Measurements from ENCODE around the gene RIPK3.
"Not testable (repeated sequence)": the region's sequence is repeated elsewhere in the genome, so short reads cannot be mapped to it uniquely, and the experiment has no call there.

RIPK3 gene

GRCh38 chr14:24369907-24370687 lies 30.3 kb upstream of the RIPK3 start:
- no peak for DNase-seq (ENCODE audit: low read depth in 2 of 2)

DNA sequence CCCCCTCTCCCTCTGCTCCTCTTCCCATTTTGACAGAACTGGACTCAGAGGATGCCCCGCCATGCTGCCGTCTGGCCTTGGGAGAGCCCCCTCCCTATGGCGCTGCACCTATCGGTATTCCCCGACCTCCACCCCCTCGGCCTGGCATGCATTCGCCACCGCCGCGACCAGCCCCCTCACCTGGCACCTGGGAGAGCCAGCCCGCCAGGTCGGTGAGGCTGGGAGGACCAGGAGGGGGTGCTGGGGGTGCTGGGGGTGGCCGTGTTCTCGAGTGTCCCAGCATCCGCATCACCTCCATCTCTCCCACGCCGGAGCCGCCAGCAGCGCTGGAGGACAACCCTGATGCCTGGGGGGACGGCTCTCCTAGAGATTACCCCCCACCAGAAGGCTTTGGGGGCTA lies 29.7 kb upstream of the RIPK3 start:
- DNase-seq (ENCODE audit: low read depth in 2 of 2): no peak

GRCh38 chr14:24368562-24369252 lies 28.9 kb upstream of the RIPK3 start:
- DNase-seq (ENCODE audit: low read depth in 2 of 2): no peak

GRCh38 chr14:24368212-24368561 lies 28.4 kb upstream of the RIPK3 start:
- no peak for DNase-seq (ENCODE audit: low read depth in 2 of 2)

- no peak for DNase-seq (ENCODE audit: low read depth in 2 of 2)
Measured at GRCh38 chr14:24367514-24368211, 27.9 kb upstream of the RIPK3 start, which contains the start of gene NFATC4. NFATC4 (plus strand) TSS chr14:24368184; CDS start chr14:24368341, 157 bp downstream.

- DNase-seq (ENCODE audit: low read depth in 2 of 2): no peak
Measured at GRCh38 chr14:24366721-24367513, 27.1 kb upstream of the RIPK3 start.

DNA sequence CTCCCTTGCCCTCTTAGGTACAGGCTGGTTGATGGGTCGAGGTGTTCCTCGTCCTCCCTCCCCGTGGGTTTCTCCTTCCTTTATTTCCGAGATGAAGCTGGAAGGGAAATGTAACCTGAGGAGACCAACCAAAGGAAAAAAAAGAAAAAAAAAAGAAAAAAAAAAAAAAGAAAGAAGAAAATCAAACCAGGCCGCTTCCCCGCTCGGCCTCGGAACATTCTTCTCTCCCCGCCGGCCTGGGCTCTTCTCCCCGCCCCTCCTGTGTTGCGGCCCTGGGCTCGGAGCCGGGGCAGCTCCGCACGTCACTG lies 26.6 kb upstream of the RIPK3 start:
- DNase-seq (ENCODE audit: low read depth in 2 of 2): no peak

DNA sequence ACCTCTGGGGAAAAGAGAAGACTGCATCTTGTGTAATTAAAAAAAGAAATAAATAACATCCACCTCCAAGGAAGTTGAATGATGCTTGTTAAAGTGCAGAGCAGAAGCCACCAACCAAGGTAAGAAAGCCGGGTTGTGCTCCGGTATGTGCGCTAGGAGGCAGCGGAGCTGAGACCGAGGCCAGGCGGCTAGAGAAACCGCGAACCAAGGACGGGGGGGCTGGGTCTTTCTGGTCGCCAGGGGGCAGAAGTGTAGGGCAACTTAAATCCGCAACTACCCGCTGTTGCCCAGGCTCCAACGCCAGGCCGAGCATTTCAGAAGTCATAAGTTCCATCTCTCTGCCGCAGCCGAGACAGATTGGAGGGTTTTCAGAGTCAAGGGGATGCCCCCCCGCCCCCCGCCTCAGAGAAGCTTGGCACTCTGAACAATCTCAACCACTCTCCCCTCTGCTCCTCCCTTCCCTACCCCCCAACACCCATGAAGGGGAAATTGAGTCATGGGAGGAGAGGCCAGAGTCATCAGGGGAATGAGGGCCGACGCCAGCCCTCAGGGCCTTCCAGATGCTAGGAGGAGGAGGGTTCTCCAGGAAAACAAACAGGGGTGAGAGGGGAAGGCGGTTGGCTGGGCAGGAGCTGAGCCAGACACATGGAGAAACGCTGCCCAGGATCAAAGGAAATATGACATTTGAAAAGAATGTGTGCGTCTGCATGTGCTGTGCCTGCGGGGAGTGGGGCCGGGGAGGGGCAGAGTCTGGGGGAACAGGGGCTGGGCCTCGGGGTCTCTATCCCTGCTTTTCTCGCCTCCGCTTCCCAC lies 26.0 kb upstream of the RIPK3 start:
- DNase-seq (ENCODE audit: low read depth in 2 of 2): peak; percentile 67 to 69

DNA sequence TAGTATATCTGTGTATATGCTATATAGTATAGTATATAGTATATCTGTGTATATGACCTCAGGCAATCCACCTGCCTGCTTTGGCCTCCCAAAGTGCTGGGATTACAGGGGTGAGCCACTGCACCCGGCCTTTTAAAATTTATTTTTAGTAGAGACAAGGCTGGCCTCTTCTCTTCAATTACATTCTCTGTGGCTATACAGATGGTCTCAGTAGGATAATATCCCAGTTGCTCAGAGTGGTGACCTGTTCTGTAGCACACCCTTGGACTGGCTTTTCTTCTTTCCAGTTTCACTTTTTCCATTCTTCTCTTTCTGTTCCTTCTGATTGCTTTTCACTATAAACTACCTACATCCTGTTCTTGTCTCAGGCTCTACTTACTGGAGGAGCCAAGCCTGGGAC lies 25.1 kb upstream of the RIPK3 start:
- DNase-seq (ENCODE audit: low read depth in 2 of 2): no peak

DNA sequence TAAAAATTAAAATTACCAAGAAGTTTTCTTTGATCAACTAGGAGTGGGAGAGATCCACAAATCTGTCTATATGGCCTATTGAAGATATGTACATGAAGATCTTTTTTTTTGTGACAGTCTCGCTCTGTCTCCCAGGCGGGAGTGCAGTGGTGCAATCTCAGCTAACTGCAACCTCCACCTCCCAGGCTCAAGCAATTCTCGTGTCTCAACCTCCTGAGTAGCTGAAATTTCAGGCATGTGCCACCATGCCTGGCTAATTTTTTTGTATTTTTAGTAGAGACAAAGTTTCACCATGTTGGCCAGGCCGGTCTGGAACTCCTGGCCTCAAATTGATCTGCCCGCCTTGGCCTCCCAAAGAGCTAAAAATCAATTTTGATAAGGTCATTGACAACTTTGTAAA lies 23.6 kb upstream of the RIPK3 start:
- DNase-seq (ENCODE audit: low read depth in 2 of 2): no peak

DNA sequence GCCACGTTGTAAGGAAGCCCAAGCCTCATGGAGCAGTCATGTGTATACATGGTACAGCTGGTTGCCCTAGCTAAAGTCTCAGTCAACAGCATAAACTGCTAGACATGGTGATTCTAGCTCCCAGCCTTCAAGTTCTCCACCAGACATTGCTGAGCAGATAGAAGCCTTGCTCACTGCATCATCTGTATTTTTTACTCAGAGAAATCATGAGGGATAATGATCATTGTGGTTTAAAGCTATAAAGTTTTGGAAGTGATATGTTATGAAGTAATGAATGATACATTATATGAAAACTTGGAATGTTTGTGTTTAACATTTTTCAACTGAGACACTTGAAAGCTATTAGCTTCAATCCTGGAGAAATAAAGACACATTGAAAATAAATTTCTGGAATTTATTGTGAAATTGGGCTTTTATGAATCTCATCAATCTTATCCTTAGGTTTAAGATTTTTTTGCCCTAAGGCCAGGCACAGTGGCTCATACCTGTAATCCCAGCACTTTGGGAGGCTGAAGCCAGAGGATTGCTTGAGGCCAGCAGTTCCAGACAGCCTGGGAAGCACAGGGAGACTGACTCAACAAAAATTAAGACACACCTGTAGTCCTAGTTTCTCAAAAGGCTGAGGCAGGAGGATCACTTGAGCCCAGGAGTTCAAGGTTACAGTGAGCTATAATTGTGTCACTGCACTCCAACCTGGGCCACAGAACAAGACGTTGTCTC lies 22.6 kb upstream of the RIPK3 start:
- no peak for DNase-seq (ENCODE audit: low read depth in 2 of 2)

GRCh38 chr14:24361326-24361725 lies 21.5 kb upstream of the RIPK3 start:
- DNase-seq (ENCODE audit: low read depth in 2 of 2): no peak

- DNase-seq (ENCODE audit: low read depth in 2 of 2): no peak
Measured at GRCh38 chr14:24360281-24360680, 20.5 kb upstream of the RIPK3 start.

- DNase-seq (ENCODE audit: low read depth in 2 of 2): no peak
Measured at GRCh38 chr14:24356208-24356607, 16.4 kb upstream of the RIPK3 start.

DNA sequence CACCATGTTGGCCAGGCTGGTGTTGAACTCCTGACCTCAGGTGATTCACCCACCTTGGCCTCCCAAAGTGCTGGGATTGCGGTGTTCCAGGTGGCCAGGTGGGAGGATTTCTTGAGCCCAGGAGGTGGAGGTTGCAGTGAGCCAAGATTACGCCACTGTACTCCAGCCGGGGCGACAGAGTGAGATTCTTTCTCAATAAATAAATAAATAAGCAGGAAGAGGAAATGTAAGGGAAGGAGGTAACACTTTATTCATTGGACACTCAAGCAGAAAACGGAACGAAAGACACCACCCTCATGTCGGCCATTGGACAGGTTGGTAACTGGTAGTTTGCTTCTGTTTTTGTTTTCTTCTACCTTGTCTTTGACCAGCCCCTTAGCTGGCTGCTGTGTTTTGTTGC lies 15.2 kb upstream of the RIPK3 start:
- no peak for DNase-seq (ENCODE audit: low read depth in 2 of 2)

DNA sequence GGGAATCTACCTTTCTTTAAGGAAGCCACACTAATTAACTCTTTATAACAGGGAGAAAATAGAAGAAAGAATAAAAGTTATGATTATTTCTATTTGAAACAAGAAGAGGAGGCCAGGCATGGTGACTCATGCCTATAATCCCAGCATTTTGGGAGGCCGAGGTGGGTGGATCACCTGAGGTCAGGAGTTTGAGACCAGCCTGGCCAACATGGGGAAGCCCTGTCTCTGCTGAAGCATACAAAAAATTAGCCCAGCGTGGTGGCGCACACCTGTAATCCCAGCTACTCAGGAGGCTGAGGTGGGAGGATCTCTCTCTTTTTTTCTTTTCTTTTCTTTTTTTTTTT lies 14.7 kb upstream of the RIPK3 start:
- DNase-seq (ENCODE audit: low read depth in 2 of 2): not testable (repeated sequence)

DNA sequence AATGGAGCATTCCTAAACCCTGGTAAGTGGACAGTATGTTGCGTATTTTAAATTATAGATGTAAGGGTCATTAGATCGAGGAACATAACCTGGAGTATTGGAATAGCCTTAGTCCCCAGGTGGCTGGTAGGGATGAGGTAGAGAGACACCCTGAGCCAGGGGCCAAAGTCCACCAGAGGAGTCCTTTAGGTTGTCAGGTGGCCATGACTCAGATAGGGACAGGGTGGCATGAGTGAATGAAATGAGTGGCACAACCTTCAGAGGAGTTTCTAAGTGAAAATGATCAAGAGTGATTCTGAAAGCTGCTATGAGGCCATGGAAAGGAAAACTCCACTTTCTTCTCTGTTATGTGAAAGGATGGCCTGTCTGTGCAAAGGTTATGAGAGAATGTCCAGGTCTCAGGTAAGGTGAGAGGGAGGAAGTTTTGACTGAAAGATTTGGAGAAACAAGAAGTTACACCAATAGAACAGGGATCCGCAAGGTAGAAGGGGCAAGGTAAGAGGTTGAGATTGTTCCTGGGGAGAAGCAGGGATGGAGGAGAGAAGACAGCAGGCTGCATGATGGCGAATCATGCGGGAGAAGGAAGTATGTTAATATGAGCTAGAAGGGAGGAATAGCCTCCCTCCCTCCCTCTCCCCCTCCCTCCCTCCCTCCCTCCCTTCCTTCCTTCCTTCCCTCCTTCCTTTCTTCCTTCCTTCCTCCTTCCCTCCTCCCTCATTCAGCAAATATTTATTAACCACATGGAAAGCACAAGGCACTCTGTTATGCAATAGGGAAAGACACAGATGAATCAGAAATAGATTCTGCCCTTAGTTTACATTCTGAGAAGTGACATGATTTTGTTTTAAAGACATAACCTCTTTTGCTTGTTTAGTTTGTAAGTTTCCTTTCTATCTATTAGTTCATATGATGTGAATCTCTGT lies 14.0 kb upstream of the RIPK3 start:
- no peak for DNase-seq (ENCODE audit: low read depth in 2 of 2)

DNA sequence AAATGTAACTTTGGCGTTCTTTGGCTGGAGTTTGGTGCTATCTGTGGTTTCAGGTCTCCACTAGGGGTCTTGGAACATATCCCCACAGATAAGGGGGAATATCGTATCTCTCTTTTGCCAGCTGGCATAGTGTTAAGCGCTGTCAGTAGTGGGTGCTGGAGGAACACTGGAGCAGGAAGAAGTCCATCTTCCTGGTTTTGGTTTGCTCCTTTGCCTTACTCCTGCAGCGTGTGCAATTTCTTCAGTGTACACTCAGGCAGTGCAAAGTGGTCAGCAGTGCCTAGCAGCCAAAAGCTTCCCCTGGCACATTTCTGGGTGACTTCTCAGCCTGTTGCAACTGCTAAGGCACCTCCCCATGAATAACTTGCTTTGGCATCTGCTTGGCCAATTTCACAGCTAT lies 11.7 kb upstream of the RIPK3 start:
- no peak for DNase-seq (ENCODE audit: low read depth in 2 of 2)

DNA sequence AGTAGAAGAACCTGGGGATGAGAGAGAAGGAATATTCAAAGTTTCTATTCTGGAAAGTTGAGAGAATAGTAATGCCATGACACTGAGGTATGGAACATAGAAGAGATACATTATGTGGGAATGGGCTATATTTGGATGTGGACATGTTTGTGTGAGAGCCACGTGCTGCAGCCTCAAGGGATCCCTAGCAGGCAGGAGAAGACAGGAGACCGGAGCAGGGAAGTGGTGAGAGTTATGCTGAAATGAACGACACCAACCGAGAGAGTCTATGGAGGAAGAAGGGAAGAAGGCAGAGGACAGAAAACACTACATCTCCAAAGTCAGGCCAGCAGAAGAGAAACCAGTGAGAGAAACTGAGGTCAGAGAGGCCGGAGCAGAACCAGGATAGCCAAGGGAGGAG lies 10.0 kb upstream of the RIPK3 start:
- no peak for DNase-seq (ENCODE audit: low read depth in 2 of 2)

DNA sequence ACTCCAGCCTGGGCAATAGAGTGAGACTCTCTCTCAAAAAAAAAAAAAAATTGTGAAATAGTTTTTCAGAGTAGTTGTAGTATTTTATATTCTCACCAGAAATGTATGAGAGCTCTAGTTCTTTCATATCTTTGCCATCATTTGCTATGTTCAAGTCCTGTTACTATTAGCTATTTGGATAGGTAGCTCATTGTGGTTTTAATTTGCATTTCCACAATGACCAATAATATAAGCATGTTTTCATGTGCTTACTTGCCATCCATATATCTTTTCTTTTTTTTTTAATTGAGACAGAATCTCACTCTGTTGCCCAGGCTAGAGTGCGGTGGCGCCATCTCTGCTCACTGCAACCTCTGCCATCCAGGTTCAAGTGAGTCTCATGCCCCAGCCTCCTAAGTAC lies 8.4 kb upstream of the RIPK3 start:
- DNase-seq (ENCODE audit: low read depth in 2 of 2): no peak

All from stimulated activated CD4-positive, alpha-beta T cell treated with anti-CD3 and anti-CD28 coated beads, Interleukin-15, amount 100 ng/mL, for 48 hours (primary cell).